ENCODE data around the gene GRAMD2B.
"Not testable (repeated sequence)": the region's sequence is repeated elsewhere in the genome, so short reads cannot be mapped to it uniquely, and the experiment has no call there.

Gene GRAMD2B

GRCh38 chr5:126454081-126454480 is 30.9 kb downstream of the GRAMD2B start:
- H3K4me1 Mint-ChIP-seq: peaks cover 58% of the 10 kb centered on the region
- no peaks in the 10 kb centered on the region for H3K27me3 Mint-ChIP-seq
- DNase-seq (no peak), ATAC-seq (no peak)
- H3K4me3 Mint-ChIP-seq: no peak overlapping the region
- H3K27ac Mint-ChIP-seq: no peak overlapping the region
- H3K9me3 Mint-ChIP-seq: no peaks in the 10 kb centered on the region

GRCh38 chr5:126454535-126454934 is 31.3 kb downstream of the GRAMD2B start:
- no peak overlapping the region for H3K4me3 Mint-ChIP-seq
- no peak for ATAC-seq
- no peak for DNase-seq
- no peak overlapping the region for H3K27ac Mint-ChIP-seq
- no peaks in the 10 kb centered on the region for H3K27me3 Mint-ChIP-seq
- H3K9me3 Mint-ChIP-seq: no peaks in the 10 kb centered on the region
- peaks cover 55% of the 10 kb centered on the region for H3K4me1 Mint-ChIP-seq

GRCh38 chr5:126455264-126455663 is 32.1 kb downstream of the GRAMD2B start:
- H3K9me3 Mint-ChIP-seq: no peaks in the 10 kb centered on the region
- ATAC-seq: no peak

GRCh38 chr5:126455728-126456127 is 32.5 kb downstream of the GRAMD2B start:
- H3K4me1 Mint-ChIP-seq: peaks cover 43% of the 10 kb centered on the region
- no peaks in the 10 kb centered on the region for H3K27me3 Mint-ChIP-seq
- H3K27ac Mint-ChIP-seq: no peak overlapping the region
- ATAC-seq: no peak
- no peak overlapping the region for H3K4me3 Mint-ChIP-seq
- H3K9me3 Mint-ChIP-seq: no peaks in the 10 kb centered on the region
- no peak for DNase-seq

More at GRCh38 chr5:126455264-126455663, 32.1 kb downstream of the GRAMD2B start:
- peaks cover 48% of the 10 kb centered on the region for H3K4me1 Mint-ChIP-seq
- H3K4me3 Mint-ChIP-seq: no peak overlapping the region
- no peak overlapping the region for H3K27ac Mint-ChIP-seq
- DNase-seq: no peak
- no peaks in the 10 kb centered on the region for H3K27me3 Mint-ChIP-seq

- ATAC-seq (no peak), DNase-seq (no peak)
- H3K27ac Mint-ChIP-seq: peak overlapping the region; percentile 6 to 28
- H3K9me3 Mint-ChIP-seq: no peaks in the 10 kb centered on the region
- H3K4me1 Mint-ChIP-seq: peaks cover 37% of the 10 kb centered on the region
- H3K27me3 Mint-ChIP-seq: no peaks in the 10 kb centered on the region
- H3K4me3 Mint-ChIP-seq: no peak overlapping the region
Observed at GRCh38 chr5:126456217-126456820, 33.1 kb downstream of the GRAMD2B start.

GRCh38 chr5:126460459-126460858 is 37.2 kb downstream of the GRAMD2B start:
- no peaks in the 10 kb centered on the region for H3K27me3 Mint-ChIP-seq
- no peak for ATAC-seq
- no peaks in the 10 kb centered on the region for H3K9me3 Mint-ChIP-seq
- no peak overlapping the region for H3K4me3 Mint-ChIP-seq
- no peak for DNase-seq
- H3K4me1 Mint-ChIP-seq: peaks cover 30% of the 10 kb centered on the region
- no peak overlapping the region for H3K27ac Mint-ChIP-seq

- DNase-seq (no peak), ATAC-seq (no peak)
- H3K4me1 Mint-ChIP-seq: peaks cover 28% of the 10 kb centered on the region
- H3K4me3 Mint-ChIP-seq: no peak overlapping the region
- H3K27me3 Mint-ChIP-seq: no peaks in the 10 kb centered on the region
- H3K9me3 Mint-ChIP-seq: no peaks in the 10 kb centered on the region
- no peak overlapping the region for H3K27ac Mint-ChIP-seq
Observed at GRCh38 chr5:126460977-126461376, 37.8 kb downstream of the GRAMD2B start.

GRCh38 chr5:126461838-126462237 is 38.6 kb downstream of the GRAMD2B start:
- H3K27ac Mint-ChIP-seq: no peak overlapping the region
- no peaks in the 10 kb centered on the region for H3K27me3 Mint-ChIP-seq
- DNase-seq: no peak
- no peaks in the 10 kb centered on the region for H3K9me3 Mint-ChIP-seq
- H3K4me1 Mint-ChIP-seq: peaks cover 28% of the 10 kb centered on the region
- H3K4me3 Mint-ChIP-seq: no peak overlapping the region
- no peak for ATAC-seq

GRCh38 chr5:126462239-126463014 is 39.2 kb downstream of the GRAMD2B start:
- no peak overlapping the region for H3K27ac Mint-ChIP-seq
- H3K27me3 Mint-ChIP-seq: no peaks in the 10 kb centered on the region
- peaks cover 28% of the 10 kb centered on the region for H3K4me1 Mint-ChIP-seq
- H3K9me3 Mint-ChIP-seq: no peaks in the 10 kb centered on the region
- DNase-seq: no peak
- no peak for ATAC-seq
- H3K4me3 Mint-ChIP-seq: no peak overlapping the region

GRCh38 chr5:126464016-126464415 is 40.8 kb downstream of the GRAMD2B start:
- Mint-ChIP-seq H3K4me1 (peaks cover 28% of the 10 kb centered on the region), H3K27me3 (no peaks in the 10 kb centered on the region), H3K4me3 (no peak overlapping the region), H3K9me3 (no peaks in the 10 kb centered on the region), H3K27ac (no peak overlapping the region)
- ATAC-seq: peak; percentile 87
- no peak for DNase-seq

- Mint-ChIP-seq H3K4me3 (no peak overlapping the region), H3K27ac (no peak overlapping the region), H3K27me3 (no peaks in the 10 kb centered on the region), H3K9me3 (no peaks in the 10 kb centered on the region), H3K4me1 (peaks cover 28% of the 10 kb centered on the region)
- no peak for DNase-seq
- no peak for ATAC-seq
Observed at GRCh38 chr5:126464959-126465358, 41.8 kb downstream of the GRAMD2B start.

- peaks cover 20% of the 10 kb centered on the region for H3K4me1 Mint-ChIP-seq
- H3K4me3 Mint-ChIP-seq: no peak overlapping the region
- H3K27ac Mint-ChIP-seq: no peak overlapping the region
- H3K27me3 Mint-ChIP-seq: no peaks in the 10 kb centered on the region
- ATAC-seq (no peak), DNase-seq (no peak)
- H3K9me3 Mint-ChIP-seq: no peaks in the 10 kb centered on the region
Observed at GRCh38 chr5:126468091-126468490, 44.9 kb downstream of the GRAMD2B start.

GRCh38 chr5:126469536-126470316 is 46.5 kb downstream of the GRAMD2B start:
- H3K4me3 Mint-ChIP-seq: no peak overlapping the region
- peaks cover 3% of the 10 kb centered on the region for H3K4me1 Mint-ChIP-seq
- no peak overlapping the region for H3K27ac Mint-ChIP-seq
- no peaks in the 10 kb centered on the region for H3K9me3 Mint-ChIP-seq
- no peaks in the 10 kb centered on the region for H3K27me3 Mint-ChIP-seq
- no peak for ATAC-seq
- no peak for DNase-seq

GRCh38 chr5:126470529-126470928 is 47.3 kb downstream of the GRAMD2B start:
- not testable (repeated sequence) for H3K4me1 Mint-ChIP-seq, H3K4me3 Mint-ChIP-seq, DNase-seq, ATAC-seq, H3K27ac Mint-ChIP-seq, H3K27me3 Mint-ChIP-seq, H3K9me3 Mint-ChIP-seq

- DNase-seq (no peak), ATAC-seq (no peak)
- no peak overlapping the region for H3K27ac Mint-ChIP-seq
- no peaks in the 10 kb centered on the region for H3K9me3 Mint-ChIP-seq
- H3K4me1 Mint-ChIP-seq: no peaks in the 10 kb centered on the region
- no peak overlapping the region for H3K4me3 Mint-ChIP-seq
- no peaks in the 10 kb centered on the region for H3K27me3 Mint-ChIP-seq
Observed at GRCh38 chr5:126471247-126471646, 48.0 kb downstream of the GRAMD2B start.

Measured in stimulated activated naive CD8-positive, alpha-beta T cell treated with anti-CD3 and anti-CD28 coated beads, Interleukin-15, amount 100 ng/mL, for 72 hours (primary cell).